LNCAP (cell line): ENCODE data around the gene MOXD1.

Experiments used
- CTCF ChIP-seq: fragments of 450-650 bp; IDR thresholded peaks from 2 replicates; pipeline ENCODE4 v1.5.1; 2017; ENCODE audit warnings: mild to moderate bottlenecking

Gene MOXD1

GRCh38 chr6:132341646-132342045 lies 59.6 kb downstream of the MOXD1 start:
- no peak for TF ChIP-seq CTCF

GRCh38 chr6:132334521-132334885 lies 66.8 kb downstream of the MOXD1 start:
- TF ChIP-seq CTCF = no peak

- no peak for TF ChIP-seq CTCF
Measured at GRCh38 chr6:132333639-132334520, 67.4 kb downstream of the MOXD1 start.

GRCh38 chr6:132330759-132331158 lies 70.5 kb downstream of the MOXD1 start:
- TF ChIP-seq CTCF = no peak

GRCh38 chr6:132322398-132322797 lies 78.9 kb downstream of the MOXD1 start:
- no peak for TF ChIP-seq CTCF

- no peak for TF ChIP-seq CTCF
Measured at GRCh38 chr6:132320007-132320406, 81.3 kb downstream of the MOXD1 start.

- no peak for TF ChIP-seq CTCF
Measured at GRCh38 chr6:132316970-132317369, 84.3 kb downstream of the MOXD1 start.
